Left hindlimb (tissue), 1 donor: ENCODE results near the gene WDR55.
"Not testable (repeated sequence)": the region's sequence is repeated elsewhere in the genome, so short reads cannot be mapped to it uniquely, and the experiment has no call there.

Experiments used
- DNase-seq: peaks from one replicate; pipeline ENCODE4 v3.0.0-alpha.2; 2018

Gene WDR55

GRCh38 chr5:140658870-140659269, 5.8 kb upstream of the WDR55 start:
- no peak for DNase-seq

GRCh38 chr5:140660371-140660770, 4.3 kb upstream of the WDR55 start:
- DNase-seq = not testable (repeated sequence)

- no peak for DNase-seq
Measured at GRCh38 chr5:140664030-140664358, 710 bp upstream of the WDR55 start.

- DNase-seq = not testable (repeated sequence)
Measured at GRCh38 chr5:140671035-140671434, 6.3 kb downstream of the WDR55 start.

GRCh38 chr5:140671472-140672125, 6.9 kb downstream of the WDR55 start:
- DNase-seq = no peak

- DNase-seq = no peak
Measured at GRCh38 chr5:140672455-140673186, 7.9 kb downstream of the WDR55 start.

- no peak for DNase-seq
Measured at GRCh38 chr5:140673187-140673976, 8.7 kb downstream of the WDR55 start, which contains the start of gene DND1. TSS of gene DND1 (minus strand) at chr5:140673576. CDS start at chr5:140673542, 34 bp downstream.

GRCh38 chr5:140674211-140674610, 9.5 kb downstream of the WDR55 start:
- no peak for DNase-seq

- no peak for DNase-seq
Measured at GRCh38 chr5:140674629-140675028, 9.9 kb downstream of the WDR55 start.

GRCh38 chr5:140677947-140678346, 13.2 kb downstream of the WDR55 start:
- no peak for DNase-seq

GRCh38 chr5:140678993-140679392, 14.3 kb downstream of the WDR55 start:
- DNase-seq = no peak

- no peak for DNase-seq
Measured at GRCh38 chr5:140690376-140690932, 25.8 kb downstream of the WDR55 start.

GRCh38 chr5:140690941-140691924, 26.5 kb downstream of the WDR55 start, which contains the start of the genes HARS1 and HARS2:
TSS of gene HARS1 (minus strand) at chr5:140691370. CDS start at chr5:140691304, 66 bp downstream.
TSS of gene HARS2 (plus strand) at chr5:140691455. CDS start at chr5:140691649, 194 bp downstream.
- peak; percentile 92 for DNase-seq

GRCh38 chr5:140694276-140694675, 29.6 kb downstream of the WDR55 start:
- DNase-seq = no peak

GRCh38 chr5:140696891-140697492, 32.3 kb downstream of the WDR55 start:
- DNase-seq = no peak

GRCh38 chr5:140700177-140701144, 35.8 kb downstream of the WDR55 start, which contains the start of gene ZMAT2:
TSS of gene ZMAT2 (plus strand) at chr5:140700447. CDS start at chr5:140700461, 14 bp downstream.
- DNase-seq = peak; percentile 94

- DNase-seq = no peak
Measured at GRCh38 chr5:140707812-140708211, 43.1 kb downstream of the WDR55 start.

GRCh38 chr5:140708787-140709186, 44.1 kb downstream of the WDR55 start:
- not testable (repeated sequence) for DNase-seq

GRCh38 chr5:140710899-140711552, 46.3 kb downstream of the WDR55 start:
- DNase-seq = peak; percentile 84
